GM23248 (cell line): ENCODE data around the gene C2CD2.

Experiments used
- EZH2 ChIP-seq: fragments of 200-600 bp; sonication (generic); IDR thresholded peaks from 2 replicates; pipeline ENCODE4 v1.6.1; 2018; ENCODE audit warnings: antibody characterized with exemption, mild to moderate bottlenecking; ENCODE audit not compliant: insufficient read depth, poor library complexity, severe bottlenecking
- EZH2phosphoT487 ChIP-seq: fragments of 200-600 bp; sonication (generic); IDR thresholded peaks from 2 replicates; pipeline ENCODE4 v1.6.1; 2018; ENCODE audit warnings: antibody characterized with exemption, moderate library complexity, mild to moderate bottlenecking, low read depth; ENCODE audit not compliant: insufficient read depth

- TF ChIP-seq EZH2 (no peak), EZH2phosphoT487 (no peak)
Observed at GRCh38 chr21:41895643-41896493, 58.0 kb downstream of the C2CD2 start.
